ENCODE results near the gene SNTG2. TPM values are rescaled to one million over a fixed set of nuclear protein-coding genes. Genes with fewer than 3 reads are reported as not detected.
"Not testable (repeated sequence)": the region's sequence is repeated elsewhere in the genome, so short reads cannot be mapped to it uniquely, and the experiment has no call there.

SNTG2 gene
- total RNA-seq, 2 donors from 2014 or later = 0.72 to 1.0 TPM

DNA sequence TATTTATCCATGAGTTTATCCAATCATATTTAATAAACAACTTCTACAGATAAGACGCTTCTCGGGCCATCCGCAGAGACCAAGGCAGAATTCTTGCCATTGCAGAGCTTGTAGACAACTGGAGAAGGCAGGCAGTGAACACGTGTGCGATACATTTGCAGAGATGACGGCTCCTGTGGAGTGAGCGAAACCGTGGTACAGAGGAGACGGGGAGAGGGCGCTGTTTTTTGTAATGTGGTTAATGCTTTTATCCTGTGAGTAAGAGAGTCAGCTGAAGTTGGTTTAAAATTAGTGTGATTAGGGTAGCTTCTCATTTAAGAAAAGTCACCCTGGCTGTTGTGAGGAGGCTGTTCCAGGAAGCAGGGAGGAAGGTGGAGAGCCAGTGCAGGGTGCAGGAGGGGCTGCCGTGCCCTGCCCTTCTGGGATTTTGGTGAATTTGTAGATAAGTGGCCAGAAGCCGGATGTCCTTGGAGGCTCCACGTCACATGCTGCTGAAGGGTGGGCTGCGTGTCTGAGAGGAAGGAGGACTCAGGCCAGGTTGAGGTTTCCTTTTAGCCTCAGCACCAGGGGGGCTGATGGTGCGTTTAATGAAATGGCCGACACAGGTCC is 151.4 kb downstream of the SNTG2 start:
- no peak for DNase-seq
- Histone ChIP-seq H3K27ac (no peak overlapping the region), H3K9me3 (no peaks in the 10 kb centered on the region), H3K4me1 (no peaks in the 10 kb centered on the region), H3K4me3 (no peak overlapping the region), H3K27me3 (no peaks in the 10 kb centered on the region), H3K36me3 (no peaks in the 10 kb centered on the region), H3K9ac (ENCODE audit: low read depth in 2 of 2, low read length in 2 of 2) (no peak overlapping the region)
- TF ChIP-seq, protein P1, sequence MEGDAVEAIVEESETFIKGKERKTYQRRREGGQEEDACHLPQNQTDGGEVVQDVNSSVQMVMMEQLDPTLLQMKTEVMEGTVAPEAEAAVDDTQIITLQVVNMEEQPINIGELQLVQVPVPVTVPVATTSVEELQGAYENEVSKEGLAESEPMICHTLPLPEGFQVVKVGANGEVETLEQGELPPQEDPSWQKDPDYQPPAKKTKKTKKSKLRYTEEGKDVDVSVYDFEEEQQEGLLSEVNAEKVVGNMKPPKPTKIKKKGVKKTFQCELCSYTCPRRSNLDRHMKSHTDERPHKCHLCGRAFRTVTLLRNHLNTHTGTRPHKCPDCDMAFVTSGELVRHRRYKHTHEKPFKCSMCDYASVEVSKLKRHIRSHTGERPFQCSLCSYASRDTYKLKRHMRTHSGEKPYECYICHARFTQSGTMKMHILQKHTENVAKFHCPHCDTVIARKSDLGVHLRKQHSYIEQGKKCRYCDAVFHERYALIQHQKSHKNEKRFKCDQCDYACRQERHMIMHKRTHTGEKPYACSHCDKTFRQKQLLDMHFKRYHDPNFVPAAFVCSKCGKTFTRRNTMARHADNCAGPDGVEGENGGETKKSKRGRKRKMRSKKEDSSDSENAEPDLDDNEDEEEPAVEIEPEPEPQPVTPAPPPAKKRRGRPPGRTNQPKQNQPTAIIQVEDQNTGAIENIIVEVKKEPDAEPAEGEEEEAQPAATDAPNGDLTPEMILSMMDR (IDR thresholded peaks at IDR 0.05) = no peak
- intact Hi-C loops (cut with DNase I) = no loop called here

DNA sequence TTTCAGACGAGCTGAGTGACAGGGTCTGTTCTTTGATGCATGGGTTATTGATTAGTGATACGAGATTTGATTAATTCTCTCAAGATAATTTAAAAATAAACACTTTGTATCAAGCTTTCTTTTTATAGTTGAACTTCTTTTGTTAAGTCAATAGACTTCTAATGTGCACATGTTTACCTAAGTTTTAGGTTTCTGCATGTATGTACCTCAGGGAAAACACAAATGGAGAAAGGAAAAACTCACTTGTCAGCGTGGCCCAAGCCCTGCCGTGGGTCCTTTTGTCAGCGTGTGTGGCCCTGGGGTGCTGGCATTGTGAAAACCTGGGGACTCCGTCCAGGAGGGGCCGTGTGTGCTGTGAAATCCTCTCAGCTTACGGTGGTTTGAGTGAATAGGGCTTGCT is 153.7 kb downstream of the SNTG2 start:
- TF ChIP-seq, protein P1 (IDR thresholded peaks at IDR 0.05) = no peak
- H3K4me3 ChIP-seq = no peak overlapping the region
- intact Hi-C loops (cut with DNase I) = no loop called here
- DNase-seq = no peak
- no peaks in the 10 kb centered on the region for H3K36me3 ChIP-seq
- no peak overlapping the region for H3K27ac ChIP-seq
- H3K9me3 ChIP-seq = no peaks in the 10 kb centered on the region
- H3K9ac ChIP-seq (ENCODE audit: low read depth in 2 of 2, low read length in 2 of 2) = no peak overlapping the region
- no peaks in the 10 kb centered on the region for H3K4me1 ChIP-seq
- H3K27me3 ChIP-seq = no peaks in the 10 kb centered on the region

DNA sequence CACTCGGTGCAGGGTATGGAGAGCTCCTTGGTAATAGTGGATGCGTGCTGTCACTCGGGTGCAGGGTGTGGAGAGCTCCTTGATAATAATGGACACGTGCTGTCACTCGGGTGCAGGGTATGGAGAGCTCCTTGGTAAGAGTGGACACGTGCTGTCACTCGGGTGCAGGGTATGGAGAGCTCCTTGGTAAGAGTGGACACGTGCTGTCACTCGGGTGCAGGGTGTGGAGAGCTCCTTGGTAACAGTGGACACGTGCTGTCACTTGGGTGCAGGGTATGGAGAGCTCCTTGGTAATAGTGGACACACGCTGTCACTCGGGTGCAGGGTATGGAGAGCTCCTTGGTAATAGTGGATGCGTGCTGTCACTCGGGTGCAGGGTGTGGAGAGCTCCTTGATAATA is 155.7 kb downstream of the SNTG2 start:
- H3K27me3 ChIP-seq, DNase-seq, H3K4me3 ChIP-seq: not testable (repeated sequence)

DNA sequence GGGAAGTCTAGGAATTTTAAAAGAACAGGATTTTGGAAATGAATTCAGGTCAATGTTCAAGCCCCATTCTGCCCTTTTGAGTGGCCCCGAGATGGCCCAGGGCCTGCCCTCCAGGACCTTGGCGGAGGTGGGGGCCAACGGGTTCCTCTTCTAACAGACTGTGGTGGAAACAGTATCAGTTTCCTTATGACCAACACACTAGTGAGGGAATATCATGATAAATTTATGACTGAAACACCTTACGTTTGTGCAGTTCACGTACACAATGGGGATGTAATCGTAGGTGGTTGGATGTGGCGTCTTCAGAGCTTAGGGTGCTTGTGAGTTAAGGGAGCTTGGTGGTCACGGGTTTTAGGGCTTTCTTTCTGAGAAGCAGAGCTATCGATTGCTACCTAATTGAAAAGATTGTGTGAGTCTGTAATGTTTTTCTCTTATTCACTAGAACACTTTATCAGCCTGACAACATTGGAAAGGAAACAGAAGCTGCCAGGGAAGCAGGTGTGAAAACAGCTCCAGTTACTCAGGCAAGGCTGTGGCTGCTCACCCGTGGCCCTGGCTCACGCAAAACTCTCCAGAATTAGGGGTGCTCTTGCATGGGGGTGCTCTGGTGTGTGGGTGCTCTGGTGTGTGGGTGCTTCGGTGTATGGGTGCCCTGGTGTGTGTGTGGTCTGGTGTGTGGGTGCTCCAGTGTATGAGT is 165.3 kb downstream of the SNTG2 start:
- no peaks in the 10 kb centered on the region for H3K4me1 ChIP-seq
- no peak for DNase-seq
- intact Hi-C loops (cut with DNase I) = no loop called here
- H3K9ac ChIP-seq (ENCODE audit: low read depth in 2 of 2, low read length in 2 of 2) = no peak overlapping the region
- no peaks in the 10 kb centered on the region for H3K27me3 ChIP-seq
- no peaks in the 10 kb centered on the region for H3K9me3 ChIP-seq
- no peak overlapping the region for H3K4me3 ChIP-seq
- H3K27ac ChIP-seq = no peak overlapping the region
- TF ChIP-seq, protein P1 (IDR thresholded peaks at IDR 0.05) = no peak
- H3K36me3 ChIP-seq = no peaks in the 10 kb centered on the region

More for the DNA sequence above, 155.7 kb downstream of the SNTG2 start:
- H3K36me3 ChIP-seq; H3K9me3 ChIP-seq; H3K9ac ChIP-seq (ENCODE audit: low read depth in 2 of 2, low read length in 2 of 2); H3K4me1 ChIP-seq; intact Hi-C loops (cut with DNase I); H3K27ac ChIP-seq: not testable (repeated sequence)

DNA sequence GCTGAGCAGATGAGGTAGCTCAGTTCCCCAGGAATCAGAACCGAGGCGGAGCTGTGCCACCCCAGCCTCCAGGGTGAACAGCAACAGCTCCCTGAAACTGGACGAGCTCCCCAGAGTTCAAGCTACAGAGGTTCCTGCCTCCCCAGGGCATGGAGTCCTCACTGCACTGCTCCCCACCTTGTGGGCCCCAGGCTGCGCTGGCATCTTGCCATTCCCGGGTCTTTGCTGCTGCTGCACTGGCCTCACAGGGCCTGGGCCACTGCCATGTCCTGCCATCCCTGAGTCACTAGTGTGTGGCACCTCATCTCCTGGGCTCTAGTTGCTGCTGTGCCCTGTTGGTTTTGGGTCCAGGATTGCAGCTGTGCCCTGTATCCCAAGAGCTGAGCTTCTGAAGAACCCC is 166.9 kb downstream of the SNTG2 start:
- H3K9ac ChIP-seq (ENCODE audit: low read depth in 2 of 2, low read length in 2 of 2) = no peak overlapping the region
- TF ChIP-seq, protein P1 (IDR thresholded peaks at IDR 0.05) = no peak
- no peaks in the 10 kb centered on the region for H3K9me3 ChIP-seq
- DNase-seq = no peak
- no peak overlapping the region for H3K4me3 ChIP-seq
- intact Hi-C loops (cut with DNase I) = no loop called here
- no peak overlapping the region for H3K27ac ChIP-seq
- no peaks in the 10 kb centered on the region for H3K36me3 ChIP-seq
- H3K4me1 ChIP-seq = no peaks in the 10 kb centered on the region
- H3K27me3 ChIP-seq = no peaks in the 10 kb centered on the region

DNA sequence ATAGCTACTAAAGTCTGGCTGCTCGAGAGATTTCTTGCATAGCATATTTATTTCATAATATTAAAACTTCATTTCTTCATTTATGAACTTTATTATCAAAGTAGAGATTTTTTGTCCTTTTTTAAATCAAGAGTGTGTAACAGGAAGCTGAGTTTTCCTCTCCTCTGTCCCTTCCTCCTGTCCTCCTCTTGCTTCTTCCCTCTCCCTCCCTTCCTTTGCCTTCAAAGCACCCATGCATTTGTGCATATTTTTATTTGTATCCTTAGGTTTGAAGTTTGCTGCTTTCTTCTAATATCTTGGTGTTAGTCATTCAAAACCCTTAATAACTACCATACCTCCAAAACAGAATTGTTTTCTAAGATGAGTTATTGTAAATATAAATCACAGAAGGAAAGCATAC is 174.6 kb downstream of the SNTG2 start:
- DNase-seq = no peak
- Histone ChIP-seq H3K27me3 (no peaks in the 10 kb centered on the region), H3K9me3 (no peaks in the 10 kb centered on the region), H3K4me3 (no peak overlapping the region), H3K27ac (no peak overlapping the region), H3K4me1 (no peaks in the 10 kb centered on the region), H3K36me3 (no peaks in the 10 kb centered on the region), H3K9ac (ENCODE audit: low read depth in 2 of 2, low read length in 2 of 2) (no peak overlapping the region)
- intact Hi-C loops (cut with DNase I) = no loop called here
- TF ChIP-seq, protein P1 (IDR thresholded peaks at IDR 0.05) = no peak
